IMR-90 (cell line): ENCODE measurements around the gene IRAK3. TPM values are rescaled to one million over a fixed set of nuclear protein-coding genes. Genes with fewer than 3 reads are reported as not detected.
A peak's percentile ranks its signal among the peaks of the same experiment; 100 is the strongest.

Experiments
- ATAC-seq: fragments of 200-7000 bp; cut with Tn5 transposase; 2 replicates; pipeline ENCODE4 v1.9.1; 2020; ENCODE audit warnings: low read depth, mild to moderate bottlenecking, moderate library complexity
- BruUV-seq: library from RNA; stranded (reverse); fragments of 400-500 nt; replicated peaks from 2 replicates; lab custom pipeline; 2021; lab: Mats Ljungman, UMichigan
- CTCF ChIA-PET: fragments of 300-600 bp; formaldehyde crosslinking; extraction: SDS; loops from one replicate; lab custom pipeline; 2021; ENCODE audit warnings: antibody characterized with exemption; lab: Yijun Ruan, JAX
- POLR2A ChIA-PET: fragments of 300-600 bp; sonication (Branson Sonifier 250); formaldehyde crosslinking; loops from one replicate; lab custom pipeline; 2022; ENCODE audit warnings: antibody characterized with exemption; ENCODE audit not compliant: unreplicated experiment; lab: Charles Lee
- DNase-seq: peaks from one replicate; pipeline ENCODE4 v3.0.0; 2013
- H2AFZ ChIP-seq: replicated peaks from 2 replicates; pipeline ENCODE3; 2013; ENCODE audit warnings: low read length, mild to moderate bottlenecking; ENCODE audit not compliant: poor library complexity
- H2AK5ac ChIP-seq: 2 replicates; pipeline ENCODE4 v1.6.1; 2013; ENCODE audit warnings: low read depth, low read length, inconsistent platforms
- H2AK9ac ChIP-seq: replicated peaks from 2 replicates; pipeline ENCODE3; 2013; ENCODE audit warnings: mild to moderate bottlenecking, low read depth, low read length, moderate library complexity; ENCODE audit not compliant: poor library complexity
- H2BK120ac ChIP-seq: 2 replicates; pipeline ENCODE4 v1.6.1; 2013; ENCODE audit warnings: low read depth, low read length, inconsistent platforms
- H2BK15ac ChIP-seq: 3 replicates; pipeline ENCODE4 v1.6.1; 2013; ENCODE audit warnings: low read depth, low read length, inconsistent platforms
- H2BK20ac ChIP-seq: 2 replicates; pipeline ENCODE4 v1.6.1; 2013; ENCODE audit warnings: low read depth, mild to moderate bottlenecking, inconsistent platforms, low read length, moderate library complexity
- H2BK5ac ChIP-seq: 2 replicates; pipeline ENCODE4 v1.6.1; 2013; ENCODE audit warnings: mild to moderate bottlenecking, low read depth, low read length, inconsistent platforms; ENCODE audit not compliant: poor library complexity, severe bottlenecking
- H3K14ac ChIP-seq: replicated peaks from 2 replicates; pipeline ENCODE4 v1.6.1; 2013; ENCODE audit warnings: low read depth, low read length, inconsistent platforms
- H3K18ac ChIP-seq: 2 replicates; pipeline ENCODE4 v1.6.1; 2013; ENCODE audit warnings: low read depth, low read length, control low read depth
- H3K23ac ChIP-seq: 2 replicates; pipeline ENCODE4 v1.6.1; 2013; ENCODE audit warnings: low read depth, low read length, inconsistent platforms
- H3K27ac ChIP-seq: 2 replicates; pipeline ENCODE4 v1.5.1; 2013; ENCODE audit warnings: mild to moderate bottlenecking, control low read depth, low read length; ENCODE audit not compliant: insufficient read depth
- H3K27me3 ChIP-seq: 2 replicates; pipeline ENCODE4 v1.6.1; 2013; ENCODE audit warnings: low read length; ENCODE audit not compliant: control insufficient read depth, insufficient read depth
- H3K36me3 ChIP-seq: 2 replicates; pipeline ENCODE4 v1.6.1; 2013; ENCODE audit warnings: low read length, mixed read lengths; ENCODE audit not compliant: control insufficient read depth, insufficient read depth
- H3K4ac ChIP-seq: 2 replicates; pipeline ENCODE4 v1.6.1; 2013; ENCODE audit warnings: low read depth, low read length, inconsistent platforms
- H3K4me1 ChIP-seq: 2 replicates; pipeline ENCODE4 v1.6.1; 2013; ENCODE audit warnings: low read length, mixed read lengths; ENCODE audit not compliant: control insufficient read depth, insufficient read depth
- H3K4me2 ChIP-seq: 2 replicates; pipeline ENCODE4 v1.6.1; 2013; ENCODE audit warnings: low read depth, mild to moderate bottlenecking, control low read depth, low read length, moderate library complexity
- H3K4me3 ChIP-seq: 2 replicates; pipeline ENCODE4 v1.5.1; 2013; ENCODE audit warnings: low read depth, mild to moderate bottlenecking, control low read depth, low read length, moderate library complexity; ENCODE audit not compliant: insufficient read depth
- H3K56ac ChIP-seq: 2 replicates; pipeline ENCODE4 v1.6.1; 2013; ENCODE audit warnings: low read length, inconsistent platforms; ENCODE audit not compliant: insufficient read depth; ENCODE audit errors: extremely low read depth
- H3K79me1 ChIP-seq, 2 experiments: 2 replicates each; pipeline ENCODE4 v1.6.1; 2013; ENCODE audit warnings: low read length in 2 of 2, inconsistent platforms in 1 of 2, low read depth in 1 of 2
- H3K9ac ChIP-seq: 2 replicates; pipeline ENCODE4 v1.6.1; 2013; ENCODE audit warnings: low read depth, low read length, control low read depth
- H3K9me1 ChIP-seq: 2 replicates; pipeline ENCODE4 v1.6.1; 2013; ENCODE audit warnings: low read length, inconsistent platforms; ENCODE audit not compliant: insufficient read depth
- H3K9me3 ChIP-seq: 2 replicates; pipeline ENCODE4 v1.6.1; 2013; ENCODE audit warnings: low read length; ENCODE audit not compliant: control insufficient read depth, insufficient read depth
- H4K20me1 ChIP-seq: 2 replicates; pipeline ENCODE4 v1.6.1; 2013; ENCODE audit warnings: low read length, inconsistent platforms; ENCODE audit not compliant: insufficient read depth
- H4K5ac ChIP-seq: 2 replicates; pipeline ENCODE4 v1.6.1; 2013; ENCODE audit warnings: mild to moderate bottlenecking, low read depth, low read length, control low read depth
- H4K8ac ChIP-seq, 2 experiments: 2 replicates each; pipeline ENCODE4 v1.6.1; 2013; ENCODE audit warnings: low read depth in 2 of 2, low read length in 2 of 2, control low read depth in 1 of 2, inconsistent platforms in 1 of 2
- H4K91ac ChIP-seq: 2 replicates; pipeline ENCODE4 v1.6.1; 2013; ENCODE audit warnings: low read depth, low read length, inconsistent platforms; ENCODE audit not compliant: insufficient read depth
- BHLHE40 ChIP-seq: fragments of 150-350 bp; IDR thresholded peaks from 2 replicates; pipeline ENCODE4 v1.6.1; 2016; ENCODE audit warnings: mild to moderate bottlenecking, low read depth, low read length
- CEBPB ChIP-seq: IDR thresholded peaks from 2 replicates; pipeline ENCODE4 v1.6.1; 2012; ENCODE audit warnings: low read depth, low read length, improper control_type of control experiment
- CTCF ChIP-seq: conservative IDR thresholded peaks from 2 replicates; pipeline ENCODE4 v1.5.1; 2012; ENCODE audit warnings: mild to moderate bottlenecking, low read depth, low read length, improper control_type of control experiment
- ELK1 ChIP-seq: fragments of 150-350 bp; IDR thresholded peaks from 2 replicates; pipeline ENCODE4 v1.6.1; 2016; ENCODE audit warnings: low read depth, mild to moderate bottlenecking, low read length, moderate library complexity, borderline replicate concordance
- NFE2L2 ChIP-seq: fragments of 150-350 bp; IDR thresholded peaks from 2 replicates; pipeline ENCODE4 v1.6.1; 2016; ENCODE audit warnings: low read depth, mild to moderate bottlenecking, low read length
- POLR2A ChIP-seq: IDR thresholded peaks from 2 replicates; pipeline ENCODE4 v1.6.1; 2012; ENCODE audit warnings: mild to moderate bottlenecking, low read depth, low read length
- RFX5 ChIP-seq: IDR thresholded peaks from 2 replicates; pipeline ENCODE4 v1.8.0; 2012; ENCODE audit warnings: low read depth, mild to moderate bottlenecking, low read length, moderate library complexity
- SMC3 ChIP-seq: fragments of 150-350 bp; IDR thresholded peaks from 2 replicates; pipeline ENCODE4 v1.6.1; 2016; ENCODE audit warnings: low read depth, mild to moderate bottlenecking, antibody characterized with exemption, low read length, moderate library complexity
- WGBS, 2 experiments: methylation state at CpG; one replicate each; pipeline versions ENCODE4 v1.1.5 to v1.1.7; 2013; ENCODE audit warnings: missing lambda C conversion rate in 2 of 2; ENCODE audit not compliant: insufficient read length in 1 of 2; ENCODE audit errors: extremely low coverage in 2 of 2; 5-methylcytosine and 5-hydroxymethylcytosine counted together
- dilution Hi-C: fragments of 300-500 bp; cut with HindIII; formaldehyde crosslinking; loops from one replicate; pipeline ENCODE4 v1.14.3; 2018; ENCODE audit warnings: low sequenced_read_pairs; ENCODE audit not compliant: unreplicated experiment
- in situ Hi-C: fragments of 300-500 bp; cut with MboI; formaldehyde crosslinking; loops from 3 replicates; pipeline ENCODE4 v1.14.3; 2019; ENCODE audit warnings: low sequenced_read_pairs, inconsistent platforms, mixed read lengths
- intact Hi-C: fragments of 100-400 bp; cut with micrococcal nuclease; formaldehyde crosslinking; loops from 2 replicates; pipeline ENCODE4 v1.10.0; 2022
- polyA plus RNA-seq, 3 experiments: library from polyadenylated mRNA; depleted of rRNA; stranded (reverse); fragments of >200 nt; gene quantifications; 2 replicates each; pipeline ENCODE4 v1.2.3, GENCODE V29; 2012; ENCODE audit warnings: low replicate concordance in 1 of 3
- total RNA-seq: library from RNA; depleted of rRNA; stranded (reverse); fragments of >200 nt; gene quantifications from 2 replicates; pipeline ENCODE4 v1.2.3, GENCODE V29; 2012

IRAK3 gene
- total and polyA plus RNA-seq, 2 of the 4 experiments (the other 2 are of a cell fraction): 0.53 to 0.72 TPM

- no peak overlapping the region for H2BK120ac ChIP-seq
- H3K36me3 ChIP-seq: no peaks in the 10 kb centered on the region
- no peaks in the 10 kb centered on the region; the same call in 1 of the 2 replicates for H3K27me3 ChIP-seq
- H2AK9ac ChIP-seq: no peak overlapping the region
- H3K4ac ChIP-seq: no peak overlapping the region
- H3K18ac ChIP-seq: no peak overlapping the region
- H3K79me1 ChIP-seq: no peaks in the 10 kb centered on the region
- H4K5ac ChIP-seq: no peak overlapping the region
- 0 out of 2 replicates have a peak overlapping the region, but pooled peaks have one; percentile 45 for H3K14ac ChIP-seq
- no CpG with 5 or more reads among the region's 6 CpGs for WGBS, 2 experiments
- ChIA-PET POLR2A (no interaction called here), CTCF (interaction anchor here (0.7 kb wide), 1 partner anchor 28 kb away, joined by 3 read pairs; no protein-coding TSS in a partner anchor)
- H3K23ac ChIP-seq: no peak overlapping the region
- intact Hi-C loops: no loop called here
- ATAC-seq (no peak), DNase-seq (no peak)
- H2BK5ac ChIP-seq: no peak overlapping the region
- H2BK15ac ChIP-seq: no peak overlapping the region
- no peaks in the 10 kb centered on the region for H4K20me1 ChIP-seq
- no peak overlapping the region for H3K9ac ChIP-seq
- no peak overlapping the region for H3K56ac ChIP-seq
- no peaks in the 10 kb centered on the region for H3K9me1 ChIP-seq
- H3K4me1 ChIP-seq: no peaks in the 10 kb centered on the region; the same call in 1 of the 2 replicates
- no TSS peak for BruUV-seq
- no peak overlapping the region for H3K4me2 ChIP-seq
- H2BK20ac ChIP-seq: no peak overlapping the region
- no peak overlapping the region for H3K4me3 ChIP-seq
- no peak overlapping the region for H3K27ac ChIP-seq
- H4K91ac ChIP-seq: no peak overlapping the region
- dilution Hi-C loops: no loop called here
- in situ Hi-C loops: no loop called here
- no peaks in the 10 kb centered on the region for H3K9me3 ChIP-seq
- H2AK5ac ChIP-seq: no peak overlapping the region
- peak overlapping the region in 1 of 2 experiments; percentile 11; a peak in 1 of 4 replicates for H4K8ac ChIP-seq
- no peak overlapping the region for H2AFZ ChIP-seq
- TF ChIP-seq POLR2A (no peak), CEBPB (no peak), SMC3 (no peak), ELK1 (no peak), BHLHE40 (no peak), NFE2L2 (no peak), CTCF (no peak), RFX5 (no peak)
Observed at GRCh38 chr12:66189889-66190288, 875 bp downstream of the IRAK3 start.
